WTC11 (cell line): ENCODE data around the gene PTX4. TPM values are rescaled to one million over a fixed set of nuclear protein-coding genes. Genes with fewer than 3 reads are reported as not detected.
"Not testable (repeated sequence)": the region's sequence is repeated elsewhere in the genome, so short reads cannot be mapped to it uniquely, and the experiment has no call there.

Experiments
- ATAC-seq: fragments of 200-7000 bp; cut with Tn5 transposase; 2 replicates; pipeline ENCODE4 v1.10.0; 2021; ENCODE audit warnings: mild to moderate bottlenecking, moderate library complexity
- CTCF ChIA-PET: fragments of 300-600 bp; sonication (Branson Sonifier 250); formaldehyde crosslinking; loops from one replicate; lab custom pipeline; 2021; ENCODE audit warnings: antibody characterized with exemption; lab: Charles Lee
- POLR2A ChIA-PET: fragments of 350-600 bp; sonication (Branson Sonifier 250); formaldehyde crosslinking; loops from one replicate; lab custom pipeline; 2021; ENCODE audit warnings: antibody characterized with exemption; lab: Charles Lee
- DNase-seq: peaks from one replicate; pipeline ENCODE4 v3.0.0; 2021; ENCODE audit warnings: low spot score
- H3K27ac Mint-ChIP-seq: 2 replicates; pipeline ENCODE4 v1.8.0; 2021; ENCODE audit warnings: mixed read lengths
- H3K27me3 Mint-ChIP-seq: 2 replicates; pipeline ENCODE4 v1.8.0; 2021; ENCODE audit warnings: low read depth, mild to moderate bottlenecking, moderate library complexity, mixed read lengths
- H3K36me3 Mint-ChIP-seq: 2 replicates; pipeline ENCODE4 v1.8.0; 2021; ENCODE audit warnings: mixed read lengths
- H3K4me1 Mint-ChIP-seq: 2 replicates; pipeline ENCODE4 v1.8.0; 2022; ENCODE audit warnings: mixed read lengths
- H3K4me3 Mint-ChIP-seq: 2 replicates; pipeline ENCODE4 v1.8.0; 2021; ENCODE audit warnings: mild to moderate bottlenecking, moderate library complexity, mixed read lengths
- H3K9me3 Mint-ChIP-seq: 2 replicates; pipeline ENCODE4 v1.8.0; 2021; ENCODE audit warnings: mixed read lengths
- AR ChIP-seq: fragments of 250-450 bp; sonication (Bioruptor Pico); IDR thresholded peaks from 2 replicates; pipeline ENCODE4 v1.9.0; 2021; ENCODE audit warnings: mild to moderate bottlenecking
- ATF3 ChIP-seq: sonication (generic); formaldehyde crosslinking; conservative IDR thresholded peaks from 2 replicates; pipeline ENCODE4 v1.8.1; 2022; ENCODE audit warnings: mild to moderate bottlenecking, missing genetic modification reagents
- E2F4 ChIP-seq: sonication (generic); formaldehyde crosslinking; IDR thresholded peaks from 2 replicates; pipeline ENCODE4 v1.8.1; 2022; ENCODE audit warnings: low read depth, mild to moderate bottlenecking, moderate library complexity, missing genetic modification reagents, borderline replicate concordance
- ERG ChIP-seq: fragments of 250-450 bp; sonication (Bioruptor Pico); IDR thresholded peaks from 2 replicates; pipeline ENCODE4 v1.8.0; 2021; ENCODE audit warnings: mild to moderate bottlenecking
- ESRRA ChIP-seq: sonication (generic); formaldehyde crosslinking; IDR thresholded peaks from 2 replicates; pipeline ENCODE4 v1.8.1; 2022; ENCODE audit warnings: mild to moderate bottlenecking, missing genetic modification reagents, borderline replicate concordance
- FOXP1 ChIP-seq: sonication (generic); formaldehyde crosslinking; IDR thresholded peaks from 2 replicates; pipeline ENCODE4 v1.8.0; 2022; ENCODE audit warnings: missing genetic modification reagents, mild to moderate bottlenecking, moderate library complexity, borderline replicate concordance
- FOXP4 ChIP-seq: sonication (generic); formaldehyde crosslinking; IDR thresholded peaks from 2 replicates; pipeline ENCODE4 v1.8.0; 2022; ENCODE audit warnings: mild to moderate bottlenecking, missing genetic modification reagents
- GTF2I ChIP-seq: fragments of 250-450 bp; sonication (Bioruptor Pico); conservative IDR thresholded peaks from 2 replicates; pipeline ENCODE4 v1.4.0; 2021; ENCODE audit warnings: mild to moderate bottlenecking
- MXD4 ChIP-seq: fragments of 250-450 bp; sonication (Bioruptor Pico); IDR thresholded peaks from 2 replicates; pipeline ENCODE4 v1.8.0; 2021; ENCODE audit warnings: mild to moderate bottlenecking, moderate library complexity, borderline replicate concordance
- MYBL2 ChIP-seq: sonication (generic); formaldehyde crosslinking; IDR thresholded peaks from 2 replicates; pipeline ENCODE4 v1.8.1; 2023; ENCODE audit warnings: mild to moderate bottlenecking, moderate library complexity, missing genetic modification reagents
- NR1H2 ChIP-seq: sonication (generic); formaldehyde crosslinking; IDR thresholded peaks from 2 replicates; pipeline ENCODE4 v1.9.0; 2021; ENCODE audit warnings: mild to moderate bottlenecking, moderate library complexity, missing genetic modification reagents
- NR2C2 ChIP-seq: sonication (generic); formaldehyde crosslinking; IDR thresholded peaks from 2 replicates; pipeline ENCODE4 v1.8.0; 2022; ENCODE audit warnings: mild to moderate bottlenecking, missing genetic modification reagents
- SOX15 ChIP-seq: fragments of 250-450 bp; sonication (Bioruptor Pico); IDR thresholded peaks from 2 replicates; pipeline ENCODE4 v1.9.0; 2021; ENCODE audit warnings: mild to moderate bottlenecking
- SP1 ChIP-seq: sonication (generic); formaldehyde crosslinking; conservative IDR thresholded peaks from 2 replicates; pipeline ENCODE4 v1.8.1; 2022; ENCODE audit warnings: missing genetic modification reagents
- TEAD4 ChIP-seq: sonication (generic); formaldehyde crosslinking; IDR thresholded peaks from 2 replicates; pipeline ENCODE4 v1.8.0; 2022; ENCODE audit warnings: mild to moderate bottlenecking, missing genetic modification reagents
- USF2 ChIP-seq: sonication (generic); formaldehyde crosslinking; IDR thresholded peaks from 2 replicates; pipeline ENCODE4 v1.8.1; 2023; ENCODE audit warnings: mild to moderate bottlenecking, missing genetic modification reagents, moderate library complexity
- ZNF138 ChIP-seq: sonication (generic); formaldehyde crosslinking; conservative IDR thresholded peaks from 2 replicates; pipeline ENCODE4 v1.8.1; 2022; ENCODE audit warnings: mild to moderate bottlenecking, moderate library complexity, missing genetic modification reagents
- ZNF263 ChIP-seq: sonication (generic); formaldehyde crosslinking; IDR thresholded peaks from 2 replicates; pipeline ENCODE4 v1.8.1; 2022; ENCODE audit warnings: low read depth, mild to moderate bottlenecking, moderate library complexity, missing genetic modification reagents
- ZNF396 ChIP-seq: fragments of 250-450 bp; sonication (Bioruptor Pico); IDR thresholded peaks from 2 replicates; pipeline ENCODE4 v1.8.0; 2021; ENCODE audit warnings: mild to moderate bottlenecking, moderate library complexity, borderline replicate concordance
- ZNF416 ChIP-seq: fragments of 250-450 bp; sonication (Bioruptor Pico); IDR thresholded peaks from 2 replicates; pipeline ENCODE4 v1.9.0; 2021; ENCODE audit warnings: mild to moderate bottlenecking, inconsistent platforms
- ZNF512 ChIP-seq: sonication (generic); formaldehyde crosslinking; IDR thresholded peaks from 2 replicates; pipeline ENCODE4 v1.8.1; 2022; ENCODE audit warnings: missing genetic modification reagents, borderline replicate concordance
- total RNA-seq: library from RNA; stranded (reverse); gene quantifications from 3 replicates; pipeline ENCODE4 v1.2.3, GENCODE V29; 2021

PTX4 gene
- total RNA-seq, 1 experiment from 2014 or later, result 0.26 TPM

GRCh38 chr16:1469693-1470201 lies 19.0 kb downstream of the PTX4 start:
- peak overlapping the region; percentile 93; the same call in 1 of the 2 replicates for H3K27ac Mint-ChIP-seq
- H3K4me3 Mint-ChIP-seq, result no peak overlapping the region
- no peak for ATAC-seq
- no peaks in the 10 kb centered on the region for H3K36me3 Mint-ChIP-seq
- no peaks in the 10 kb centered on the region for H3K9me3 Mint-ChIP-seq
- POLR2A ChIA-PET, result no interaction called here
- H3K27me3 Mint-ChIP-seq, result no peaks in the 10 kb centered on the region
- CTCF ChIA-PET, result no interaction called here
- no peak for TF ChIP-seq E2F4 (CRISPR knock-in tag)
- no peak for TF ChIP-seq ESRRA (CRISPR knock-in tag)
- TF ChIP-seq ATF3 (CRISPR knock-in tag), result no peak
- TF ChIP-seq TEAD4 (CRISPR knock-in tag), result no peak
- TF ChIP-seq FOXP4, result no peak
- TF ChIP-seq MYBL2 (CRISPR knock-in tag), result no peak
- no peak for TF ChIP-seq NR1H2 (CRISPR knock-in tag)
- TF ChIP-seq FOXP1 (CRISPR knock-in tag), result no peak
- TF ChIP-seq ZNF512 (CRISPR knock-in tag), result no peak
- no peak for TF ChIP-seq AR (CRISPR knock-in tag)
- TF ChIP-seq ZNF396, result no peak
- no peak for TF ChIP-seq ERG (CRISPR knock-in tag)
- TF ChIP-seq, all 79 proteins: peak for 0
- peaks cover 4% of the 10 kb centered on the region for H3K4me1 Mint-ChIP-seq
- no peak for DNase-seq

GRCh38 chr16:1469141-1469540 lies 19.6 kb downstream of the PTX4 start:
- H3K9me3 Mint-ChIP-seq, CTCF ChIA-PET, ATAC-seq, H3K27me3 Mint-ChIP-seq, H3K27ac Mint-ChIP-seq, H3K4me1 Mint-ChIP-seq, DNase-seq, H3K36me3 Mint-ChIP-seq, POLR2A ChIA-PET, H3K4me3 Mint-ChIP-seq: not testable (repeated sequence)

- Mint-ChIP-seq H3K9me3 (no peaks in the 10 kb centered on the region), H3K4me1 (no peaks in the 10 kb centered on the region), H3K4me3 (no peak overlapping the region), H3K27me3 (no peaks in the 10 kb centered on the region), H3K36me3 (no peaks in the 10 kb centered on the region), H3K27ac (no peak overlapping the region)
- ATAC-seq (no peak), DNase-seq (no peak)
- CTCF ChIA-PET, result no interaction called here
- POLR2A ChIA-PET, result no interaction called here
- TF ChIP-seq GTF2I (no peak), NR2C2 (CRISPR knock-in tag) (no peak), USF2 (no peak), ZNF138 (CRISPR knock-in tag) (no peak), ZNF416 (CRISPR knock-in tag) (no peak), MXD4 (CRISPR knock-in tag) (no peak), SOX15 (no peak), ZNF512 (CRISPR knock-in tag) (no peak), SP1 (CRISPR knock-in tag) (no peak), ZNF263 (no peak)
Measured at GRCh38 chr16:1468426-1468810, 20.3 kb downstream of the PTX4 start.
